ENCODE data around the gene DDIT4.
"Not testable (repeated sequence)": the region's sequence is repeated elsewhere in the genome, so short reads cannot be mapped to it uniquely, and the experiment has no call there.

DDIT4 gene

DNA sequence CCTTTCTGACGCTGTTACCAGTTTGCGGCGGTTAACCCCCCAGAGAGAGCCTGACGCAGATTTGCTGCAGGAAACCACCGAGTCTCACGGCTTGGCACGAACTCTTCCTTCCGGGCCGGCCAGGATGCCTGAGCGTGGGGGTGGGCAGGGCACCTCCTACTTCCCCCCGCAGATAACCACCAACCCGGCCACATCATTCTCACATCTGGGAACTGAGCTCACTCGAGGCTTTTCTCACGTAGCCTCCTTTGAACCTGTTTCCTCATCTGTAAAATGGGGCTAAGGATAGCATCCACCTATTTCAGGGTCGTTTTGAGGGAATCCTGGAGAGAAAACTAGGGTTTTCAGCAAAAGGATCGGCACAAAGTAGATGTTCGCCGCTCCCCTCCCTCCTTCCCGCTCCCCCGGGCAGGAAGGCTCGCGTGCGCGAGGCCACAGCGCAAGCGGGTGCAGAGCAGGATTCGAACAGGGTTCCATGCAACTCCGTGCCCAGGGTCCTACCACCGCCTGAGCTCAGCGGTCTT, 23.6 kb downstream of the DDIT4 start:
- no peak for DNase-seq

DNA sequence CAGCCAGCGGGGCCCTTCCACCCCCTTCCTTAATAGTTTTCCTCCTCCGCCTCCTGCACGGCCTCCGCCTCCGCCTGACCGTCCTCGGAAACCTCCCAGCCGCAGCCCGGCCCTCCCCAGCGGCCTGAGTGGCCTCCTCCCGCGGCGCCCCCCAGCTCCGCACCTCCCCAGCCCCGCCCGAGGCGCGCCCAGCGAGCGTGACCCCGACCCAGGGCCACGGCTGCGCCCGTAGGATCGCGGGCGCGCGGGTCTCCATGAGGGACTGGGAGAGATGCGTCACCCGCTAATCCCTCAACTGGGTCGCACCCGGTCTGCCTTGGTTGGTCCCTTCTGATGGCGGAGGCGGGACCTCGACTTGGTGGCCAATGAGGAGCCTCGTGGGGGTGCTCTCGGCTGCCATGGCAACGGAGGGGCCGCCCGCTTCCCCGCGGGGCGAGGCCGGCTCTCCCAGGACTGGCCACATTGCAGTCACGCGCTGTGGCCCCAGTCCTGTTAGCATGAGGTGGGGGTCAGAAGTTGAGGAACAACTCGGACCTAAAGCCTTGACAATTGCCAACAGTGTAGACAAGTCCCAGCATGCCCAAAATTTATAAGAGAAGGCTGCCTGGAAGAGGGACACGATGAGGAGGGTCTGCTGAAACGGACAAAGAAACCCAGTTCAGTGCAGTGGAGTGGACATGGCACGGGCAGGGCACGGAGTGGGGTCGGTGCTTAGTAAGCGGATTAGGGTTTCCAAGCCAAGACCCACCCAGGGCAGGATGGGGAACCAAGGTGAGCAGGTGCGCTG, 24.3 kb downstream of the DDIT4 start:
- DNase-seq: peak; percentile 92

DNA sequence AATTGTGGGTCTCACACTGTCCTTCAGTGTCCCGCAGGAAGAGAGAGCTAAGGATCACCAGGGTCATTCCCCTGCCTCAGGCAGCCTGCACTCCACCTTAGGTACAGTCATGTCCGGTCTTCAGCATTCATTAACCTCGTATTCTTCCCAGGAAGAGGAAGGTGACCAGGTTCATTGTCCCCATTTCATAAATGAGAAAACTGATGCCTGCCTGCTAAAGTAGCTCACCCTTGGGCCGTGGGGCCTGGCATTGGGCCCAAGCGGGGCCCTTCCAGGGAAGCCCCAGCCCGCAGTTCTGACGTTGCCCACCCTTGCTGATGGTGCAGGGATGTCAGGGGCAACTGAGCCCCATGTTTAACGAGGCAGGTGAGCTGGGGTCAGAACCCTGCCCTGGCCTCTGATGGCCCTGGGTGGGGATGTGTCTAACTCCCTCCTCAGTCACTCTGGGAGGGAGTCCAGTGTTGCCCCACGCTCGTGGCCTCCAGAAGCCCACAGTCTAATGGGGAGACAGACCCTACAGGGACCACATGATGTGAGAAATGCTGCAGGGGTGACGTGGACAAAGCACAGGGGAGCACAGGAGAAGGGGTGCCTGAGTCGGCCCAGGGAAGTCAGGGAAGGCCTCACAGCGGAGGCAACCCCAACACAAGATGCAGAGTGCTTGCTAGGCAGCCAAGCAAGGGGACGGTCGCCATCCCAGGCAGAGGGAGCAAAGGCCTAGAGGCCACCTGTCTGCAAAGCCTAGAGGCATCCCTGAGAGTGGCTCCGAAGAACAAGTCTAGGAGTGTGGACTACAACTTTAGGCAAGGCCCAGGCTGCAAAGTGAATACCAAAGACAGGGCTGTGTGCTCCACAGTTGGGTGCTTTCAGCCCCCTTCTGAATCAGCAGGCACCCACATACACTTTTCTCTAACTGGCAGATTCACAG, 25.1 kb downstream of the DDIT4 start:
- DNase-seq: no peak

DNA sequence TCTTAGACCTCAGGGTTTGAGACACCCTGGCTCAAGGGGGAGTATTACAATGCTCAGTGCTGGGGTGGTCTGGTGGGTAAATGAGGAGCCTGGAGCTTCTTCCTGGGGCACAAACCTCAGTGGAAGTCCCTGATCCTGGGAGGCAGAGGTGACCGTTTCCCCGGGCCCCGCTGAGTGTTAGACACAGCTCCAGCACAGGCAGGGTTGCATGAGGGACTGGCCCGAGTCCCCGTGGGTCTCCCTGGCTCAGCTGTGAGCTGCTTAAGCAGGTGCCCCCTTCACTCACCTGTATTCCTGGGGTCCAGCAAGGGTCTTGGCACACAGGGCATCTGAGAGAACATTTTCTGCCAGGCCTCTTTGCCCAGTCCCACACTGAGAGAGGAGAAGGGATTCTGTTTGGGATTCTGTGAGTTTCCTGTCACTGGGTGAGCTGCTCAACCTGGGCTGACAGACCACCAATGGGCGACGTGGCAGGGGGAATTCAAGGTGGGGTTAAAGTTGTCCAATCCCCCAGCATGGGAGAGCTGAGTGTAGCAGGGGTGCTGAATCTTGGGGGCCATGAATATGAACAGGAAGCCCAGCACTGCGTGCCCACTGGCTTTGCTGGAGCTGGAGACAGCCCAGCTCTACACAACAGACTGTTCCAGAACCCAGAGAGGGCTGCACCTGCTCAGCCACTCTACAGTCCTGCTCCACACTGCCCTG, 29.9 kb downstream of the DDIT4 start:
- no peak for DNase-seq

DNA sequence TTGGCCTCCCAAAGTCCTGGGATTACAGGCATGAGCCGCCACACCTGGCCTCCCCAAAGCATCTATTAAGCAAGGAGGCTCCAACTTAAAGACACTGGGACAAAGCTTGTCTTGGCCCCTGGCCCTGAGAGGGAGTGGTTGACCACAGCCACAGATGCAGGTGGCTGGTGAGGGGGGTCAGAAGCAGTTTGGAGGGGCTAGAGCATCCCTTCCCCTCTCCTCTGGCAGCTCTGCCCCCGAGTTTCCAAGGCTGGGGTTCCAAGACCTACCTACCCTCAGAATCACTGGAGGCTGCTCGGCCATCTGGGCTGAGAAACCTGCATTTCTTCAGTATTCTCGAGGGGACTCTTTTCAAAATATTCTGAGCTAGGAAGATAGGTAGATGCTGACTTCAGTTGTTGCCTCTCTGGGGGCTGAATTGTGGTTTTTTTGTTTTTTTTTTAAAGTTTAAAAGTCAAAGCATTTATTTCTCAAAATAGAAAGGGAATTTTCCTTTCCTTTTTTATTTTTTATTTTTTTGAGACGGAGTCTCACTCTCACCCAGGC, 32.6 kb downstream of the DDIT4 start:
- DNase-seq: no peak

DNA sequence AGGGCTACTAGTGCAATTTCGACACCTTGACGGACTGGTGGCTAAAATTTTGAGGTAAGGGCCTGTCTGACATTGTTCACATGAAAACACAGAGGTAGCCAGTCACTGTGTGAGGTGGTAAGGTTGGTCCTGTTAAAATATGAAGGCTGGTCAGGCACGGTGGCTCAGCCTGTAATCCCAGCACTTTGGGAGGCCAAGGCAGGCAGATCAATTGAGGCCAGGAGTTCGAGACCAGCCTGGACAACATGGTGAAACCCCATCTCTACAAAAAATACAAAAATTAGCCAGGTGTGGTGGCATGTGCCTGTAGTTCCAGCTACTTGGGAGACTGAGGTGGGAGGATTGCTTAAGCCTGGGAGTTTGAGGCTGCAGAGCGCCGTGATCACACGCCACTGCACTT, 34.0 kb downstream of the DDIT4 start:
- not testable (repeated sequence) for DNase-seq

DNA sequence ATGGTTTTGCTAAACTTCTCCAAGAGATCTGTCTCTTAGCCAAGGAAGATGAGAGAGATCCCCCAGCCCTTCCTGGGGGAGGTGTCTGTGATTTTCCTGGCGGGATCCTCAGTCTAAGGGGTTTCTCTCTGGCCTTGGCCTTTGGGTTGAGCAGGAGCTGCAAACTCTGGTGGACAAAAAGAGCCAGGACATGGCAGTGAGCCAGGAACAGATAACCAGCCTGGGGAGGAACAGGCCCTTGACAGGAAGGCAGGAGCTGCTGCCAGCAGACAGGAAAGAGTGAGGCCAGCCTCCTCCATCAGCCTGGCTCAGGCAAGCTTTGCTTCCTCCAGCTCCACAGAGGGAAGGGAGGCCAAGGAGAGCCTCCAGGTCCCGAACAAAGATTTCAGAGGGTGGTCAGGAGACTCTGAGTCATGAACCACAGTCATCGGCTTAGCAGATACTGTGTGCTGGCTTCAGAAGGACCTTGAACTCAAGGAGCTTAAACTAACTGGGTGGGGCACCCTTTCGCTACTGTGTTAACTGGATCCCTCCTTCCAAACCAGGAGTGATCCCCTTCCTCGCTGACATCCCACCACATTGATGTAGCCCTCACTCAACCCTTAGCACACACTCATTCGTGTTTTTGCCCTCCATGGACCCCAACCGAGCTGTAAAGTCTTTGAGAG, 34.7 kb downstream of the DDIT4 start:
- no peak for DNase-seq

DNA sequence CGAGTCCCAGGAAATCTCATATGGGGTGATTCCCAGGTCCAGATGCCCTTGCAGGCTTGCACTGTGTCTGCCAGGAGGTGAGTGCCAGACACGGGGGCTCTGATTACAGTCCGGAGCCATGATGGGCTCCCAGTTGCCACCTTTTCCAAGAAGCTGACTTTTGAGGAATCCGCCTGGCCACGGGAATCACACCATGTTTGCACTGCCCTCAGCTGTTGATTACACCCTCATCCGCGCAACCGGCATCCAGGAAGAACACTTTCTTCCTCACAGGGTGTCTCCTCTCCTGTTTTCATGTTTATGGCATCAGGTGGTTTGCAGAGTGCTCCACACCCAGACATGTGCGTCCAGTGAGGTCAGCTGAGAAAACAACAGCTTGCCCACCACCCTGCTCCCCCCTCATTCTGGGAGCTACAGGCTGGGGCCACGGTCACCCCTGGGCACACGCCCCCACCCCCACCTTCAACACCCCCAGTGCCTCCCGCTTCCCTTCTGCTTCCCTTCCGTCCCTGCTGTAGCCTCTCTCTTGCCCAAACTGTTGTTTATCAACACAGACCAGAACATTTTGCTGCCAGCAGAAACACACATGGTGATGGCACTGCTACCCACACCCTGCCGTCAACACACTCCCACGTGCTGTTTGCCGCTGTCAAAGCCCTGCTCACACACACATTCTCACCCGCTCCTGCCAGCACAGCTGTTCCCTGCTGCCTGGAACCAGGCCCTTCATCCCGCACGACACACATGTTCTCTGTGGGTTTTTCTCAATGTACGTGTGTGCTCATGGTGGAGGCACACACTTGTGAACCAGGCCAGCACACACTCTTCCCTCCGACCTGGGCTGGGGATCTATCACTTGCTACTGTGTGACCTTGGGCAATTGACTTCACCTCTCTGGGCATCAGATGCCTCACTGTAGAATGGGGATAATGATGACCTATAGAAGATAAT, 35.8 kb downstream of the DDIT4 start:
- no peak for DNase-seq

DNA sequence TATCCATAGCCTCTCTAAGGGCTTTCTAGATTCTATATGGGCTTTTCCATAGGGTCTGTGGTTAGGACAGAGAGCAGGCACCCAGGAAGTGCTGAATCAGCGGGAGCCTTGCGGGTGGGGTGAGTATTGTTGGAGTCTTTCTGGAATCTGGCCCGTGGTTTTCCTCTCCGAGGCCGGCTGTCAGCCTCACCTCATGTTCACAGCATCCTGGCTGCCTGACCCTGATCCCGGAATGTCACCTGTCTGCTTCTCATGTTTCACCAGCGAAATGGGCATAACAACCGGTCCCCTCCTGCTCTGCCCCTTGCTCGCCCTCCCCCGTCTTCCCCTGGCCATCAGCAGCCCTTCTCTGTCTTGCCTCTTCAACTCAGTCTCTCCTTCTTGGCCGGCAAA, 36.5 kb downstream of the DDIT4 start:
- no peak for DNase-seq

DNA sequence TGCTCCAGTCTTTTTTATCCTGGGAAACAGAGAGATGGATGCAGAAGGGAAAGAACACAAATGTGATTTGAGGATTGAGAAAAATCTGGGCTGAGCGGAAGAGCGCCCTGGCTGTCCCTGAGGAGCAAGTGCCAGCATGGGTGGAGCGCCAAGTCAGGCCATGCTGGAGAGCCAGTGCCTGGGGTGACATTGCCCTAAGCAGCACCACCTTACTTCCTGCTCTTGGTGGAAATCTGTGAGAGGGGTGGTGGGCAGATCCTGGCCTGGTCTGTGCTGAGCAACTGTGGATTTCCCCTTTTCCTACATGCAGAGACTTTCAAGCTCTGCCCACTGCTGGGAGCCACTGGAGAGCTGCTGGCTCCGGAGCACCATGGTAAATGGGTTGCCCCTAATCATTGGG, 36.9 kb downstream of the DDIT4 start:
- no peak for DNase-seq

DNA sequence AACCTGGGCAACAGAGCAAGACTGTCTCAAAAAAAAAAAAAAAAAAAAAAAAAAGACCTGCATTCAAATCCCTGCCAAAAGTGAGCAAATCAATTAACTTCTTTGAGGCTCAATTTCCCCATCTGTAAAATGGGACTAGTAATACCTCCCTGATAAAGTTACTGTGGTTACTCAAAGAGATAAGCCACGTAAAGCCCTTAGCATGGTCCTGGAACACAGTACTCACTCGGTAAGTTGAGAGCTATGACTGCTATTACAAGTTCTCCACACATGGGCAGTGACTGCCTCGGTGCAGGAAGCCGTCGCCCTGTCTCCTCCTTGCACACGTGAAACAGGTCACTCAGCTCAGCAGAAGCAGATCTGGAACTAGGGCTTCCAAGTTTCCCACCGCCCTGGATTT, 37.9 kb downstream of the DDIT4 start:
- no peak for DNase-seq

DNA sequence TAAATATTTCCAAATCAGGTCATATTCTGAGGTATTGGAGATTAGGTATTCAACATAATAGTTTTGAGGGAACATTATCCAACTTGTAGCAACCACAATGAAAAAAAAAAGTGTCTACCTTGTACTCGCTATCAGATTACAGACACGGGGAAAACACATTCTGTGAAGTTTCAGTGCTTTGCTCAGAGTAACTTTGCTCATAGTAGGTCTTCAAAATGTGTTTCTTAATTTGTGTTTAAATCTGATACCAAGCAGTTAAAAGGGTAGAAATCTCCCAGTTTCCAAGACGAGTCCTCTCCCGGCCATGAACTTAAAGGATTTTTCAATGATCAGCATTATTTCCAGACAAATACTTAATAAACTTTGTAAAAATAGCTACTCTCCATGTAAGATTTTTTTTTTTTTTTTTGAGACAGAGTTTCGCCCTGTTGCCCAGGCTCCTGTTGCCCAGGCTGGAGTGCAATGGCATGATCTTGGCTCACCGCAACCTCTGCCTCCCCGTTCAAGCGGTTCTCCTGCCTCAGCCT, 39.2 kb downstream of the DDIT4 start:
- no peak for DNase-seq

DNA sequence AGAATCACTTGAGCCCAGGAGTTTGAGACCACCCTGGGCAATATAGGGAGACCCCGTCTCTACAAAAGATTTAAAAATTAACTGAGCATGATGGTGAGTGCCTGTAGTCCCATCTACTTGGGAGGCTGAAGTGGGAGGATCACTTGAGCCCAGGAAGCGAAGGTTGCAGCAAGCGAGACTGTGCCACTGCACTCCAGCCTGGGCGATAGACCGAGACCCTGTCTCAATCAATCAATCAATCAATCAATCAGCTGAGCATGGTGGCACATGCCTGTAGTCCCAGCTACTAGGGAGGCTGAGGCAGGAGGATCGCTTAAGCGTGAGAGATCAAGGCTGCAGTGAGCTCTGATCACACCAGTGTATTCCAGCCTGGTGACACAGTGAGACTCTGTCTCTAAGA, 40.5 kb downstream of the DDIT4 start:
- no peak for DNase-seq

DNA sequence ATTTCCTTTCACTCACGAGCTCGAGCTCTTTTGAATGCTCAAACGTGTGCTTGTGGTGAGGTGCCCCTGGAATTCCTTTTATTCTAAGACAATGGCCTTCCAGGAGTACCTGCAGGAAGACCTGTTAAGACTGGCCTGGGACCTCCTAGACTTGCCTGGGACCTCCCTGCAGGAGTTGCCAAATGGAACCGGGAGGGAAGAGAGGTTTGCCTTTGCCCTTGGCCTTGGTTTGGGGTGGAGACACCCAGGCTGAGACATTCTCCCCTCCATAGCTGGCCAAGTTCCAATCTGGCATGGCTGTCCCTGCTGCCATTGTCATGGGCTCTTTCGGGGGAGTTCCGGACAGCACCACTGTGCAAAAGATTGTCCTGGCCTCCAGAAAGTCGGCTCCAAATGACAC, 41.3 kb downstream of the DDIT4 start:
- DNase-seq: no peak

DNA sequence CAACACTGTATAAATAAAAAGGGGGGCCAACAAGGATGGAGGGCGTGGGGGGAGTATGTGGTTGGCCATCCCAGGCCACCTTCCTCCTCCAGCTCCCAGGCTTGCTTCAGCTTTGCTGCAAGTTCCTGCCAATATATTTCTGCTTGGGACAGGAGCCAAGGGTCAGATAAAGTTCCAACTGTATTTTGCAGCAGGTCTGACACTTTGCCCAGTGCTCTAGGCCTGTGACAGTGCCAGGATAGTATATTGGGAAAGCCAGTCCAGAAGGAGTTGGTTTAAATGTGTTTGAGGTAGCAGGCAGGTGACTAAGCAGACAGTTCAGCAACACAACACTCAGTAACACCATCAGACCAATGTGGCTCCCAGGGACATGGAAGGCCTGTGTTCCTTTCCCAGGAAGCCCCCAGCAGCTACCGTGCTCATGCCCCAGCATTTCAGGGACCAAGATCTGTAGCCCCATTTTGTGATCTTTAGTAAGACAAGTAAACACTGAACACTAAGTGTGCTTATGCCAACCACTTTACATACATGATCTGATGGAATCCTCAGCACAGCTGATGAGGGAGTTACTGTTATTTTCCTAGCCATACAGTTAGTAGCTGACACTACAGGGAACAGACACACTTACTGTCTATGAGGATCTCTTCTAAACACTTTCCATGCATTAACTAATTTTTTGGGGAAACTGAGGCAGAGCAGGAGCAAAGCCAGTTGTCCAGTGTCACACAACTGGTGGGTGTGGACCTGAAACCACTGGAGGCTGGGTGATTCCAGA, 42.1 kb downstream of the DDIT4 start:
- no peak for DNase-seq

DNA sequence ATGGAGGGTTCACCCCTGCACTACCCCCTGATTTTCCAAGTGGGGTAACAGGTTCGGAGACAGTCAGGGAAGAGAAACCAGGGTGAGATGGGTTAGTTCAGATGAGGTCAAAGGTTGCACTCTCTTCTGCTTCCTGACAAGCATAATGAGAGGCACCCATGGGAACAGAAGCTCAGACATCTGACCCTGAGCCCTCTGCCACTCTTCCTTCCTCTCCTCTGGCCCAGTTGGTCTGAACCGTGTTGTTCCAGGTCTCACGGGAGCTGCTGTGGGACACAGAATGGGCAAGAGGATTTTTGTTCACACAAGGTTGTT, 42.6 kb downstream of the DDIT4 start:
- DNase-seq: no peak

DNA sequence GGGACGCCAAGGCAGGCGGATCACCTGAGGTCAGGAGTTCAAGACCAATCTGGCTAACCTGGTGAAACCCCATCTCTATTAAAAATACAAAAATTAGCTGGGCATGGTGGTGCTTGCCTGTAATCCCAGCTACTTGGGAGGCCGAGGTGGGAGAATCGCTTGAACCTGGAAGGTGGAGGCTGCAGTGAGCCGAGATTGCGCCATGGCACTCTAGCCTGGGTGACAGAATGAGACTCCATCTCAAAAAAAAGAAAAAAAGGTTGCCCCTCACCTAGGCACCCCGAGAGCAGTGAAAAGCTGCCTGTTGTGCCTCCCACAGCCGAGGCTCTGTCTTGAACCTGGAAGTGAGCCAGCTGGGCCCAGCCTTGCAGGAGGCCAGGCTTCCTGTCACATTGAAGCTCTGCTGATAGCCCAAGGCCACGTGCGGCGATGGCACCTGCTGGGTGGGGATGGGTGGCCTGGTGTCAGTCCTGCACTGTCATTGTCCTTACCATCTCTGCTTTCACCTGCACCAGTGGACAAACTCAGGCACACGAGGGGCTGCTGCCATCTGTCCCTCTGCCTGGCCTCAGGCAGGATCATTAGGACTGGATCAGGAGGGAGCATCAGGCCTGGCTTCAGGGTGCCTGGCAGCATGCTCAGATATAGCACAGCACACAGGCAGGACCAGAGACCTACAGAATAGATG, 43.2 kb downstream of the DDIT4 start:
- peak; percentile 82 for DNase-seq

DNA sequence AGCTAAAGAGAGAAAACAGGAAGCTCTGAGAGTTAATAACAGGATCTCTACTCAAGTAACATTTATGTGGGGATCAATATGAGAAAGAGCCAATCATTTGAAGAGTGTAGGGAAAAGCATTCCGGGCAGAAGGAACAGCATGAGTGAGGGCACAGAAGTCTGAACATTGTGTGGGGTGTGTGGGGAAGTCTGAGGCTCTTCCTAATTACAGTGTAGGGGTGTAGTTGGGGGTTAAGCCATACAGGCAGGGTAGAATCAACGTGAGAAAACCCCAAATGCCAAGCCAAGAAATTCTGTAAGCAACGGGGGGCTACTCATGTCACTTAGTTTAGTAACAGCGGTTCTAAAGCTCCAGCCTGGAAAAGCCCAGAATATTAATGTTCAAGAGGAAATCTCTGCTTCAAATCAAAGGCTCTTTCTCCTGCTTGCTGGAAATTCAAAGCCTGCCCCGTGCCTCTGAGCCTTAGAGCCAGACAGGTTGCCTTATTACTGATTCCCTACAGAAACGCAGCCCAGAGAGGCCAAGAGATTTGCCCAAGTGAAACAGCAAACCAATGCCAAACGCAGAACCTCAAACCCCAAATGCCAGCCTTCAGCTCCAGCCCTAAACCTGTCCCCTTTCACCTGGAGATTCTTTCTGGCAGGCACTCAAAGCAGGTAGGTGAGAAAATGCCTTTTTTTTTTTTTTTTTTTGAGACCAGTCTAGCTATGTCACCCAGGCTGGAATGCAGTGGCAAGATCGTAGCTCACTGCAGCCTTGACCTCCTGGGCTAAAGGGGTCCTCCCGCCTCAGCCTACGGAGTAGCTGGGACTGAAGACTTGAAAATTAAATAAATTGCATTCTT, 44.9 kb downstream of the DDIT4 start:
- DNase-seq: no peak

All from NCI-H345 (cell line).